HG03354 (cell line): ENCODE results near the gene CAPN11.
"Not testable (repeated sequence)": the region's sequence is repeated elsewhere in the genome, so short reads cannot be mapped to it uniquely, and the experiment has no call there.

Experiments used
- ATAC-seq: cut with Tn5 transposase; IDR thresholded peaks from one replicate; pipeline ENCODE4 v1.9.1; 2021; ENCODE audit warnings: mild to moderate bottlenecking; ENCODE audit not compliant: unreplicated experiment, poor library complexity, severe bottlenecking

Gene CAPN11

GRCh38 chr6:44129841-44130322 is 28.7 kb upstream of the CAPN11 start:
- ATAC-seq = no peak

- no peak for ATAC-seq
Observed at GRCh38 chr6:44131892-44132291, 26.7 kb upstream of the CAPN11 start.

GRCh38 chr6:44132476-44132875 is 26.1 kb upstream of the CAPN11 start:
- no peak for ATAC-seq

GRCh38 chr6:44133003-44133931 is 25.4 kb upstream of the CAPN11 start:
- no peak for ATAC-seq

- ATAC-seq = no peak
Observed at GRCh38 chr6:44133981-44134711, 24.5 kb upstream of the CAPN11 start.

GRCh38 chr6:44135173-44135758 is 23.4 kb upstream of the CAPN11 start:
- no peak for ATAC-seq

- no peak for ATAC-seq
Observed at GRCh38 chr6:44135875-44136274, 22.7 kb upstream of the CAPN11 start.

- ATAC-seq = no peak
Observed at GRCh38 chr6:44138717-44139350, 19.8 kb upstream of the CAPN11 start.

- no peak for ATAC-seq
Observed at GRCh38 chr6:44139351-44139743, 19.3 kb upstream of the CAPN11 start.

- no peak for ATAC-seq
Observed at GRCh38 chr6:44142835-44143234, 15.8 kb upstream of the CAPN11 start.

- no peak for ATAC-seq
Observed at GRCh38 chr6:44143731-44144130, 14.9 kb upstream of the CAPN11 start.

GRCh38 chr6:44144536-44144935 is 14.1 kb upstream of the CAPN11 start:
- not testable (repeated sequence) for ATAC-seq

- no peak for ATAC-seq
Observed at GRCh38 chr6:44145839-44146238, 12.8 kb upstream of the CAPN11 start.

- ATAC-seq = no peak
Observed at GRCh38 chr6:44146685-44147084, 11.9 kb upstream of the CAPN11 start.

GRCh38 chr6:44147256-44147655 is 11.4 kb upstream of the CAPN11 start:
- ATAC-seq = no peak

- no peak for ATAC-seq
Observed at GRCh38 chr6:44148306-44148705, 10.3 kb upstream of the CAPN11 start.

- ATAC-seq = no peak
Observed at GRCh38 chr6:44149369-44150012, 9.1 kb upstream of the CAPN11 start.

- ATAC-seq = no peak
Observed at GRCh38 chr6:44150317-44150917, 8.2 kb upstream of the CAPN11 start.
